Omental fat pad (tissue), 4 donors: ENCODE data around the gene SUMO3. TPM values are rescaled to one million over a fixed set of nuclear protein-coding genes. Genes with fewer than 3 reads are reported as not detected.

Source experiments
- ATAC-seq: fragments of 150-250 bp; one replicate; pipeline ENCODE4 v1.9.1; 2016; ENCODE audit warnings: mild to moderate bottlenecking, moderate library complexity; ENCODE audit not compliant: low FRiP score
- DNase-seq: peaks from one replicate; pipeline ENCODE4 v3.0.0-alpha.2; 2019; ENCODE audit warnings: low spot score
- total RNA-seq, 4 donors: library from RNA; depleted of rRNA; stranded (reverse); fragments of >200 nt; gene quantifications; one replicate each; pipeline ENCODE4 v1.1.0, GENCODE V29; 2016
- TF ChIP-seq, protein P1 (sequence below), 3 donors: fragments of 450-650 bp; IDR thresholded peaks; one replicate each; pipeline ENCODE4 v1.5.1; 2016 to 2017; ENCODE audit warnings: antibody characterized with exemption in 3 of 3, mild to moderate bottlenecking in 3 of 3, moderate library complexity in 2 of 3

SUMO3 gene
- total RNA-seq, 4 donors from 2014 or later = 55.5 to 62.9 (median 60.2) TPM

DNA sequence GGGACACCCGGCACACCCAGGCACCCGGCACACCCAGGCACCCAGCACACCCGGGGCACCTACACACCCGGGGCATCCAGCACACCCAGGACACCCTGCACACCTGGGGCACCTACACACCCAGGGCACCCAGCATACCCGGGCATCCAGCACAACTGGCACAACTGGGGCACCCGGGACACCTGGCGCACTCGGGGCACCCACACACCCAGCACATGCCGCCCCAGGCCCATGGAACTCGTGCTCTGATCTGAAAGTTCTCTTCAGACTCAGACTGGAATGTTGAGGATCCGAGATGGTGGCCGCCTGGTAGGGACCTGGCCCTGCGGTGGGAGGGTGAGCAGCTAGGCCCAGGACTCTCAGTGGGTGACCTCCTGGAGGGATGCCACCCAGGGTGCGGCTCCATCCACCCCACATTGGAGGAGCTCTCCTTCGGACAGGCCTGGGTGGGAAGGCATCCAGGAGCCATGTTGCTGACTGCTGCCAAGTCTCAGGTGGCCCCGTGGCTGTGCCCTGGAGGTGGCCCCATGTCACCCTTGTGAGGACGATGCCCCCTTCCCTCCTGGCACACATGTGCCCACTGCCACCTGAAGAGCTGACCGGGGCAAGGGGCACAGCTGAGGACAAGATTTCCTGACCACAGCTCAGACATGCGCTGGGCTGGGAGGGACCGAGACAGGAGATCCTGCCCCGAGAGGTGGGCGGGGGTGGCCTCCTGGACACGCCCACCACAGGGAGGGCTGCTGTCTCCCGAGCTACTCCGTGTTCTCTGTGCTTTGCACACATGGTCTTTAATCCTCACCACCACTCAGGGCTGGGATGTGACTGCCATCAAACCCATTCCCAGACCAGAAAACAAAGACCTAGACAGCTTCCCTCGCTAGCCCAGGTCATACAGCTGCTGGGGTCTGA is 53.3 kb downstream of the SUMO3 start:
- DNase-seq = no peak
- TF ChIP-seq, protein P1, sequence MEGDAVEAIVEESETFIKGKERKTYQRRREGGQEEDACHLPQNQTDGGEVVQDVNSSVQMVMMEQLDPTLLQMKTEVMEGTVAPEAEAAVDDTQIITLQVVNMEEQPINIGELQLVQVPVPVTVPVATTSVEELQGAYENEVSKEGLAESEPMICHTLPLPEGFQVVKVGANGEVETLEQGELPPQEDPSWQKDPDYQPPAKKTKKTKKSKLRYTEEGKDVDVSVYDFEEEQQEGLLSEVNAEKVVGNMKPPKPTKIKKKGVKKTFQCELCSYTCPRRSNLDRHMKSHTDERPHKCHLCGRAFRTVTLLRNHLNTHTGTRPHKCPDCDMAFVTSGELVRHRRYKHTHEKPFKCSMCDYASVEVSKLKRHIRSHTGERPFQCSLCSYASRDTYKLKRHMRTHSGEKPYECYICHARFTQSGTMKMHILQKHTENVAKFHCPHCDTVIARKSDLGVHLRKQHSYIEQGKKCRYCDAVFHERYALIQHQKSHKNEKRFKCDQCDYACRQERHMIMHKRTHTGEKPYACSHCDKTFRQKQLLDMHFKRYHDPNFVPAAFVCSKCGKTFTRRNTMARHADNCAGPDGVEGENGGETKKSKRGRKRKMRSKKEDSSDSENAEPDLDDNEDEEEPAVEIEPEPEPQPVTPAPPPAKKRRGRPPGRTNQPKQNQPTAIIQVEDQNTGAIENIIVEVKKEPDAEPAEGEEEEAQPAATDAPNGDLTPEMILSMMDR (IDR thresholded peaks at IDR 0.05) = no peak
- no peak for ATAC-seq

DNA sequence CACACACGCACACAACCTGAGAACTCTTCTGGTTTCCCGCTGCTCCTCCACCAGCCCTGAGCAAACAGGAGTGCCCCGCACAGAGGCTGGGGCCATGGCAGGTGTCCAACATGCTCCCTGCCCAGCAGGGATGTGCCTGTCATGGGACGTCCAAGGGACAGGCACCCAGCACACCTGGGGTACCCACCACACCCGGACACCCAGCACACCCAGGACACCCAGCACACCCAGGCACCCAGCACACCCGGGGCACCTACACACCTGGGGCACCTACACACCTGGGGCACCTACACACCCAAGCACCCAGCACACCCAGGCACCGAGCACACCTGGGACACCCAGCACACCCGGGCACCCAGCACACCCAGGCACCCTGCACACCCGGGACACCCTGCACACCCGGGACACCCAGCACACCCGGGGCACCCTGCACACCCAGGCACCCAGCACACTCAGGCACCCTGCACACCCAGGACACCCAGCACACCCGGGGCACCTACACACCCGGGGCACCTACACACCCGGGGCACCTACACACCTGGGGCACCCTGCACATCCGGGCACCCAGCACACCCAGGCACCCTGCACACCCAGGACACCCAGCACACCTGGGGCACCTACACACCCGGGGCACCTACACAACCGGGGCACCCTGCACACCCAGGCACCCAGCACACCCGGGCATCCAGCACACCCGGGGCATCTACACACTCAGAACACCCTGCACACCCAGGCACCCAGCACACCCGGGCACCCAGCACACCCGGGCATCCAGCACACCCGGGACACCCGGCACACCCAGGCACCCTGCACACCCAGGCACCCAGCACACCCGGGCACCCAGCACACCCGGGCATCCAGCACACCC is 54.2 kb downstream of the SUMO3 start:
- ATAC-seq = no peak
- no peak for DNase-seq
- TF ChIP-seq, protein P1 (IDR thresholded peaks at IDR 0.05) = no peak

DNA sequence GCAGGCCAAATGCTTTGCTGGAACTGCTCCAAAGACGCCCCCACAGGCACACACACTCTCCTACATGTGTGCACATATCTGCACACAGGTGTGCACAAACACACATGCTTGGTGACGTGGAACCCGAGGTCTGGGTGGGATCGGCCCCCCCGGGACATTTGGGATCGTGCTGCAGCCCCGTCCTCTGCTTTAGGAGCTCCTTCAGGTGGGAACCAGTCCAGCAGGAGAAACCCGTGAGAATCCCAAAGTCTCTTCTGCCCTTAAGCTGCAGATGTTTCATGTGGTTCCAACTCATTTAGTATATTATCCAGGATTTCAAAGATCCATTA is 54.8 kb downstream of the SUMO3 start:
- DNase-seq (no peak), ATAC-seq (no peak)
- TF ChIP-seq, protein P1 (IDR thresholded peaks at IDR 0.05) = no peak

DNA sequence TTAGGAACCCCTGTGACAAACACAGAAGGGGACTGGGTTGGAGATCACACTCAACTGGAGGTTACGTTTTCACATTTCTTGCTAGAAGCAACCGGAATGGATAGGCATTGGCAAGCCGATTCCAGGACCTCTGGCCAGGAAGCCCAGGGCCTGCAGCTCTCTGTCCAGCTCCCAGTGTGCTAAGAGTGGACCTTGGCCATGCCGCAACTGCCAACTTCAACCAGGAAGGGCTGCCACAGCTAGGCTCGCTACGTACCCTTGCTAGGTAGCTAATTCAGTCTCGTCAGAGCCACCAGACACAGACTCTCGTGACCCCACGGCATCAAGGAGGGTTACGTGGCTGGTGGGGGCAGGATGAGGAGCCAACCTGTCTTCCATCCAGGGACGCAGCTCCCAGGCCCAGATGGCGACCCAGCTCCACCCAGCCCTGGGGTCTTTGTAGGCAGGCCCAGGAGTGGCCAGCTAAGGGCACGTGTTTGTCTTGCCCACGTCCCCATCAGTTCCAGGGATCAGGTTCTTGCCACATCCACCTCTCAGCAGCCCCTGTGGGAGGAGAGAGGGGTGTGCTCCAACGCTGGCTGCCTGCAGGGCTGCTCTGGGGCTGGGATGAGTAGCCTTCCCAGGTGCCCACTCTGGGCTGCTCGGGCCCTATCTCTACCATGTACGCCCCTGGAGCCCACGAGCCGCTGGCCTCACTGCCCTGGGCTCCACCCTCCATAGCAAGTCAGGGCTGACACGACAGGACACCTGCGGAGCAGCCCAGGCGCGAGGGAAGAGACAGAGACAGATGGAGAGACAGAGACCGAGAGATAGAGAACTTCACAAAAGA is 55.4 kb downstream of the SUMO3 start:
- DNase-seq (no peak), ATAC-seq (no peak)
- TF ChIP-seq, protein P1 (IDR thresholded peaks at IDR 0.05) = no peak

DNA sequence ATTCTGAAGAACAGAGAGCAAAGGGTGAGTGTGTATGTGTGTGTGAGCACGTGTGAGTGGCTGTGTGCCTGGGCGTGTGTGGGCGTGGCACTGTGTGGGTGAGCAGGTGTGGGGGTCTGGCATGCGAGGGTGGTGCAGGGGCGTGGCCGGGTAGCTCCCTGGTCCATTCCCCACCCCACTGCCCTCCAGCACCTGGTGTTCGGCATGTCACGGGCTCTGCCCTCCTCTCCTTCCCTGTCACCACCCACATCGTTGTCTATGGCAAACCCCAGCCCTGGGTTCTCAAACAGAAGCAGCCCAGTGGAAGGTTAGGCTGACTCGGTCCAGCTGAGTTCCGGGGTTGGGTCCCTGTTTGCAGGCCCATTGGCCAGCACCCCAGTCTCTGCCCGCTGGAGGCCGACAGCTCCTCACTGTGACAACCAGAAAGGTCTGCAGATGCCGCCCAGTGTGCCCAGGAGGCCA is 56.1 kb downstream of the SUMO3 start:
- DNase-seq = no peak
- TF ChIP-seq, protein P1 (IDR thresholded peaks at IDR 0.05) = no peak
- ATAC-seq = no peak

DNA sequence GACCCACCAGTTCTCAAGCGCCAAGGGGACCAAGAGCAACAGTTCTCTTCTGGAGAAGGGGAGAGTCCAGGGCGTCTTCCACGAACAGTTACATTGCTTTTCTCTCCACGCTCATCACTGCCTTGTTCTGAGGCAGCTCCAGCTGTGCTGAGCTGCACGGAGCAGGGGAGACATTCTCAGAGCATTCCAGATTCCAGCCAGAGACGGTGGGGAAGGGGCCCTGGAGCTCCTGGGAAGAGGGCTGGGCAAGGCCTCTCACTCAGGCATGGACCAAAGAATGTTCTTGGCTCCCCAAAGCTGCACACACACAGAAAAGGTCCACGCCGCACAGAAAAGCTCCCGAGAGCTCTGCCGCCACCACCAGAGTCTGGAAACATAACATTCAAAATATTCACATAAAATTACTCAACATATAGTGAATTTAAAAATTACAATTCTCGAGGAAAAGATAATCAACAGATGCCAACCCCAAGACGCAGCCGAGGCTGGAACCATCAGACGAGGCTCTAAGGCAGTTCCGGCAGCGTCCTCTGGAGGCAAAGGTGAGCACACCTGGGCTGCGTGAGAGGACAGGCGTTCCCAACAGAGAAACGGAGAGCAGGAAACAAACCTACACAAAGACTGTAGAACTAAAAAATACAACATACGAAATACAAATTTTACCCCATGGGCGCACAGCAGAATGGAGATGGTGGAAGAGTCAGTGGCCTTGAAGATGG is 56.7 kb downstream of the SUMO3 start:
- ATAC-seq (no peak), DNase-seq (no peak)
- TF ChIP-seq, protein P1 (IDR thresholded peaks at IDR 0.05) = no peak
